ENCODE results near the gene GOLGA6L24. TPM values are rescaled to one million over a fixed set of nuclear protein-coding genes. Genes with fewer than 3 reads are reported as not detected.
"Not testable (repeated sequence)": the region's sequence is repeated elsewhere in the genome, so short reads cannot be mapped to it uniquely, and the experiment has no call there.

GOLGA6L24 gene
- total and polyA plus RNA-seq, 9 donors = not detected

DNA sequence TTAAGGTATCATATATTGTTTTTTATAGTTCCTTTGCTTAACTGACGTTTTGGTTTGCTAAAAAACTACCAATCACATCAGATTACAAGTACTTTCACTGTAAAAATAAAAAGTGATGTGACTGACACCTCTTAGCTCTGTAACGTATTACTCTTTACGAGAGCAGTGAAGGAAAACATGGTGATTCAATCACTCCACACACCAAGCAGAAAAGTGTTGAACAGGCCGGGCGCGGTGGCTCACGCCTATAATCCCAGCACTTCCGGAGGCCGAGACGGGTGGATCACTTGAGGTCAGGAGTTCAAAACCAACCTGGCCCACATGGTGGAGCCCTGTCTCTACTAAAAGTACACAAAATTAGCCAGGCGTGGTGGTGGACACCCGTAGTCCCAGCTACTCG lies 39.8 kb downstream of the GOLGA6L24 start:
- H3K36me3 ChIP-seq; H3K27ac ChIP-seq; H3K4me1 ChIP-seq (ENCODE audit: insufficient read depth); intact Hi-C loops (cut with DNase I); H3K4me3 ChIP-seq; H3K27me3 ChIP-seq; H3K9me3 ChIP-seq; DNase-seq: not testable (repeated sequence)
- 90 to 95% (median 95%) methylated on average over 13 of the region's 13 CpGs for WGBS, 3 donors

DNA sequence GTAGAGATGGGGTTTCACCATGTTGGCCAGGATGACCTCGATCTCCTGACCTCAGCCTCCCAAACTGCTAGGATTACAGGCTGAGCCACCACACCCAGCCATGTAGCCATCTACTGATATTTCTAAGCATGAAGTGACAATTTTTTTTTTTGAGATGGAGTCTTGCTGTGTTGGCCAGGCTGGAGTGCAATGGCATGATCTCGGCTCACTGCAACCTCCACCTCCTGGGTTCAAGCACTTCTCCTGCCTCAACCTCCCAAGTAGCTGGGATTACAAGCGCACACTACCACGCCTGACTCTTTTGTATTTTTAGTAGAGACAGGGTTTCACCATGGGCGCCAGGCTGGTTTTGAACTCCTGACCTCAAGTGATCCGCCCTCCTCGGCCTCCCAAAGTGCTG lies 40.9 kb downstream of the GOLGA6L24 start:
- H3K9me3 ChIP-seq; H3K27me3 ChIP-seq; intact Hi-C loops (cut with DNase I); H3K27ac ChIP-seq; H3K36me3 ChIP-seq; H3K4me3 ChIP-seq; DNase-seq; H3K4me1 ChIP-seq (ENCODE audit: insufficient read depth): not testable (repeated sequence)
- 97 to 99% (median 97%) methylated on average over 7 of the region's 7 CpGs for WGBS, 3 donors

DNA sequence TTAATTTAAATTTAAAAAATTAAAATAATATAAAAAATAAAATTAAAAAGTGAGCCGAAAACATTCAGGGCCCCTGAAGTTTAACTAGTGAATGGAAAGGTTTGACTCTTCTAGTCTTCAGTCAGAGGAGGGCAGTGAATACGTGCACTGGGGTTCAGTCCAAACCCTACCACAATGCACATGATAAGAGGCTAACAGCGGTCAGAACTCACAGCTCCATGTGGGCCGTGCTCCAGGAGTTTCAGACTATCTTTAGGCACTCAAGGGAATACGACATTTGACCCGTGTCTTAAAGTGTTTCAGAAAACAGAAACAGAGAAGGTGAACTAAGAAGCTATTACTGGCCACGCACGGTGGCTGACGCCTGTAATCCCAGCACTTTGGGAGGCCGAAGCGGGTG lies 47.4 kb downstream of the GOLGA6L24 start:
- H3K9me3 ChIP-seq; H3K27me3 ChIP-seq; H3K4me1 ChIP-seq (ENCODE audit: insufficient read depth); H3K4me3 ChIP-seq; H3K27ac ChIP-seq; H3K36me3 ChIP-seq; intact Hi-C loops (cut with DNase I); DNase-seq: not testable (repeated sequence)
- 88% methylated on average over 10 to 11 of the region's 11 CpGs for WGBS, 3 donors

DNA sequence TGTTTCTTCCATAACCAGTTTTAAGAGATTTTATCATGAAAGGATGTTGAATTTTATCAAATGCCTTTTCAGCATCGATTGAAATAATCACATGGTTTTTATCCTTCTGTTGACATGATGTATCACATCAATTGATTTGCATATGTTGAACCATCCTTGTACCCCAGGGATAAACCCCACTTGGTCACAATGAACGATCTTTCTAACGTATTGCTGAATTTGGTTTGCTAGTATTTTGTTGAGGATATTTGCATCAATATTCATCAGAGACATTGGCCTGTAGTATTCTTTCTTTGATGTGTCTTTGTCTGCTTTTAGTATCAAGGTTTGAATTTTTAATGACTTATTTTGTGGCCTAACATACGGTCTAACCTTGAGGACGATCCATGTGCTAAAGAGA lies 49.2 kb downstream of the GOLGA6L24 start:
- DNase-seq, H3K4me3 ChIP-seq: not testable (repeated sequence)
- 96 to 98% (median 97%) methylated on average over 5 of the region's 5 CpGs for WGBS, 3 donors

More for the DNA sequence above, 49.2 kb downstream of the GOLGA6L24 start:
- intact Hi-C loops (cut with DNase I); H3K27me3 ChIP-seq; H3K36me3 ChIP-seq; H3K4me1 ChIP-seq (ENCODE audit: insufficient read depth); H3K27ac ChIP-seq; H3K9me3 ChIP-seq: not testable (repeated sequence)

Small RNAs within 50 kb of the gene (small RNA-seq; reads per million reads assigned to genes)
- gene AC091304.5 = not detected
- not detected for gene RN7SL238P

Other genes with a start within 250 kb of the GOLGA6L24 start
- gene HERC2, start 35.9 kb downstream of the GOLGA6L24 start, total RNA-seq = 10 to 100 TPM; 33.3 to 83.3 (median 58.1) TPM
- gene HERC2, start 35.9 kb downstream of the GOLGA6L24 start, polyA plus RNA-seq = 10 to 100 TPM; 48.2 to 48.3 TPM
- gene GOLGA8F, start 20.6 kb upstream of the GOLGA6L24 start, total RNA-seq = not detected
- gene GOLGA8F, start 20.6 kb upstream of the GOLGA6L24 start, polyA plus RNA-seq = not detected
- gene GOLGA8G, start 174.9 kb upstream of the GOLGA6L24 start, total RNA-seq = not detected
- gene GOLGA8G, start 174.9 kb upstream of the GOLGA6L24 start, polyA plus RNA-seq = not detected
- gene GOLGA6L25, start 195.5 kb upstream of the GOLGA6L24 start, total RNA-seq = not detected
- not detected for gene GOLGA6L25, start 195.5 kb upstream of the GOLGA6L24 start, polyA plus RNA-seq